ENCODE results near the gene CSH2.
"Not testable (repeated sequence)": the region's sequence is repeated elsewhere in the genome, so short reads cannot be mapped to it uniquely, and the experiment has no call there.

CSH2 gene

GRCh38 chr17:63859257-63859656, 14.2 kb downstream of the CSH2 start:
- H3K4me3 ChIP-seq (ENCODE audit: low read depth, low read length), result no peak overlapping the region
- TF ChIP-seq POLR2A (IDR thresholded peaks at IDR 0.05; ENCODE audit: extremely low read depth, insufficient read length) (no peak), MAX (IDR thresholded peaks at IDR 0.05; ENCODE audit: low read depth, low read length) (no peak), MYC (IDR thresholded peaks at IDR 0.05; ENCODE audit: low read depth, low read length) (no peak), CTCF (IDR thresholded peaks at IDR 0.05; ENCODE audit: low read depth, low read length) (no peak)
- no peak for DNase-seq (ENCODE audit: low read depth)

- not testable (repeated sequence) for H3K4me3 ChIP-seq (ENCODE audit: low read depth, low read length)
Observed at GRCh38 chr17:63856425-63856824, 17.1 kb downstream of the CSH2 start.

GRCh38 chr17:63855185-63855584, 18.3 kb downstream of the CSH2 start:
- H3K4me3 ChIP-seq (ENCODE audit: low read depth, low read length), result no peak overlapping the region
- TF ChIP-seq CTCF (IDR thresholded peaks at IDR 0.05; ENCODE audit: low read depth, low read length), result no peak
- no peak for TF ChIP-seq MYC (IDR thresholded peaks at IDR 0.05; ENCODE audit: low read depth, low read length)
- no peak for TF ChIP-seq MAX (IDR thresholded peaks at IDR 0.05; ENCODE audit: low read depth, low read length)
- no peak for TF ChIP-seq POLR2A (IDR thresholded peaks at IDR 0.05; ENCODE audit: extremely low read depth, insufficient read length)
- DNase-seq (ENCODE audit: low read depth), result no peak

More at GRCh38 chr17:63856425-63856824, 17.1 kb downstream of the CSH2 start:
- DNase-seq (ENCODE audit: low read depth), result not testable (repeated sequence)

GRCh38 chr17:63854709-63855108, 18.8 kb downstream of the CSH2 start:
- no peak for DNase-seq (ENCODE audit: low read depth)
- H3K4me3 ChIP-seq (ENCODE audit: low read depth, low read length), result no peak overlapping the region
- TF ChIP-seq CTCF (IDR thresholded peaks at IDR 0.05; ENCODE audit: low read depth, low read length), result no peak

- no peak for DNase-seq (ENCODE audit: low read depth)
- TF ChIP-seq MAX (IDR thresholded peaks at IDR 0.05; ENCODE audit: low read depth, low read length), result no peak
- TF ChIP-seq MYC (IDR thresholded peaks at IDR 0.05; ENCODE audit: low read depth, low read length), result no peak
- TF ChIP-seq POLR2A (IDR thresholded peaks at IDR 0.05; ENCODE audit: extremely low read depth, insufficient read length), result no peak
- TF ChIP-seq CTCF (IDR thresholded peaks at IDR 0.05; ENCODE audit: low read depth, low read length), result no peak
- H3K4me3 ChIP-seq (ENCODE audit: low read depth, low read length), result no peak overlapping the region
Observed at GRCh38 chr17:63853260-63853659, 20.2 kb downstream of the CSH2 start.

GRCh38 chr17:63850401-63850800, 23.1 kb downstream of the CSH2 start:
- H3K4me3 ChIP-seq (ENCODE audit: low read depth, low read length), result no peak overlapping the region
- DNase-seq (ENCODE audit: low read depth), result no peak
- TF ChIP-seq MAX (IDR thresholded peaks at IDR 0.05; ENCODE audit: low read depth, low read length) (no peak), MYC (IDR thresholded peaks at IDR 0.05; ENCODE audit: low read depth, low read length) (no peak), CTCF (IDR thresholded peaks at IDR 0.05; ENCODE audit: low read depth, low read length) (no peak), POLR2A (IDR thresholded peaks at IDR 0.05; ENCODE audit: extremely low read depth, insufficient read length) (no peak)

All from NB4 (cell line).